GM13977 (cell line): ENCODE data around the gene ITIH3.

ENCODE experiments used
- DNase-seq: peaks from one replicate; pipeline ENCODE4 v3.0.0; 2012; ENCODE audit warnings: low spot score
- in situ Hi-C: fragments of 300-500 bp; cut with MboI; formaldehyde crosslinking; loops from one replicate; pipeline ENCODE4 v1.12.0; 2022; ENCODE audit warnings: low sequenced_read_pairs, low pct_unique_long_range_greater_than_20kb, mixed read lengths, inconsistent platforms; ENCODE audit not compliant: unreplicated experiment
- TF ChIP-seq, protein P1 (sequence below): IDR thresholded peaks from 2 replicates; pipeline ENCODE4 v1.5.1; 2012; ENCODE audit warnings: mild to moderate bottlenecking, control low read depth; ENCODE audit not compliant: insufficient read depth; ENCODE audit errors: extremely low read depth, missing control alignments

ITIH3 gene

DNA sequence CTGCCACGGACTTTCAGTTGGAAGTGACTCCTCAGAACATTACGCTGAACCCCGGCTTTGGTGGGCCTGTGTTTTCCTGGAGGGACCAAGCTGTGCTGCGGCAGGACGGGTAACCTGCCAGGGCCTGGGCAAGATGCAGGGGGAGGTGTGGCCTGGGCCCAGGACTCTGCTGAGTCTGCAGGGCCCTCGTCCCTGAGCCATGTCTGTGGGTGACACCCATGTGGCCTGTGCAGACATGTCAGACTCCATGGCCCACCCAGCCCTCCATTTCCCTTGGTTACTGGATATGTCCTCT is 4.9 kb upstream of the ITIH3 start:
- in situ Hi-C loops, result no loop called here
- TF ChIP-seq, protein P1, sequence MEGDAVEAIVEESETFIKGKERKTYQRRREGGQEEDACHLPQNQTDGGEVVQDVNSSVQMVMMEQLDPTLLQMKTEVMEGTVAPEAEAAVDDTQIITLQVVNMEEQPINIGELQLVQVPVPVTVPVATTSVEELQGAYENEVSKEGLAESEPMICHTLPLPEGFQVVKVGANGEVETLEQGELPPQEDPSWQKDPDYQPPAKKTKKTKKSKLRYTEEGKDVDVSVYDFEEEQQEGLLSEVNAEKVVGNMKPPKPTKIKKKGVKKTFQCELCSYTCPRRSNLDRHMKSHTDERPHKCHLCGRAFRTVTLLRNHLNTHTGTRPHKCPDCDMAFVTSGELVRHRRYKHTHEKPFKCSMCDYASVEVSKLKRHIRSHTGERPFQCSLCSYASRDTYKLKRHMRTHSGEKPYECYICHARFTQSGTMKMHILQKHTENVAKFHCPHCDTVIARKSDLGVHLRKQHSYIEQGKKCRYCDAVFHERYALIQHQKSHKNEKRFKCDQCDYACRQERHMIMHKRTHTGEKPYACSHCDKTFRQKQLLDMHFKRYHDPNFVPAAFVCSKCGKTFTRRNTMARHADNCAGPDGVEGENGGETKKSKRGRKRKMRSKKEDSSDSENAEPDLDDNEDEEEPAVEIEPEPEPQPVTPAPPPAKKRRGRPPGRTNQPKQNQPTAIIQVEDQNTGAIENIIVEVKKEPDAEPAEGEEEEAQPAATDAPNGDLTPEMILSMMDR, result no peak
- DNase-seq, result no peak

DNA sequence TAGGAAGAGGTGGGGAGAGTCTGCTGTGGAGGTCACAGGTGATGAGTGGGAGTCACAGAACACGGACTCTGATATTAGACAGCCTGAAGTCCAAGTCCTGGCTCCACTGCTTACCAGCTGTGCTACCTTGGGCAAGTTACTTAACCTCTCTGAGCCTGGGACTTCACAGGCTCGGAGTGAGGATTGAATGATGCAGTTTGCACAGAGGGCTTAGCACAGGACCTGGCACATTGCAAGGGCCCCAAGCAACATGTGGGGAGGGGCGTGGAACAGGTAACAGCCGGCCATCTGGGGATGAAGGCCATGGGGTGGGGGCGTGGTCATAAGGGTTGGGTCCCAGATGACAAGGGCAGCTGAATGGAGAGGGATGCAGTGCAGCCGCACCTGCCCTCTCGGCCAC is 4.3 kb upstream of the ITIH3 start:
- TF ChIP-seq, protein P1, result no peak
- no peak for DNase-seq
- in situ Hi-C loops, result no loop called here

DNA sequence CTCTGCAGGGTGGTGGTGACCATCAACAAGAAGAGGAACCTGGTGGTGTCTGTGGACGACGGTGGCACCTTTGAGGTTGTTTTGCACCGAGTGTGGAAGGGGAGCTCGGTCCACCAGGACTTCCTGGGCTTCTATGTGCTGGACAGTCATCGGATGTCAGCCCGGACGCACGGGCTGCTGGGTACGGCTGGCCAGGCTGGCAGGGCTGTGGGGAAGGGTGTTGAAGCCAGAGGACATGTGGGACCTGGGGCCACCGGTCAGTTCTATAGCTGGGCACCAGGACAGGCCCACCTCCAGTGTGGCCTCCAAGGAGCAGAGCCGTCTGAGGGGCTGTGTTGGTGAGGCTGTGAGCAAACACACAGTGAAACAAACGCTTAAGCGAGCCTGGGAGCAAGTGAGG is 3.9 kb upstream of the ITIH3 start:
- TF ChIP-seq, protein P1, result no peak
- in situ Hi-C loops, result no loop called here
- no peak for DNase-seq

DNA sequence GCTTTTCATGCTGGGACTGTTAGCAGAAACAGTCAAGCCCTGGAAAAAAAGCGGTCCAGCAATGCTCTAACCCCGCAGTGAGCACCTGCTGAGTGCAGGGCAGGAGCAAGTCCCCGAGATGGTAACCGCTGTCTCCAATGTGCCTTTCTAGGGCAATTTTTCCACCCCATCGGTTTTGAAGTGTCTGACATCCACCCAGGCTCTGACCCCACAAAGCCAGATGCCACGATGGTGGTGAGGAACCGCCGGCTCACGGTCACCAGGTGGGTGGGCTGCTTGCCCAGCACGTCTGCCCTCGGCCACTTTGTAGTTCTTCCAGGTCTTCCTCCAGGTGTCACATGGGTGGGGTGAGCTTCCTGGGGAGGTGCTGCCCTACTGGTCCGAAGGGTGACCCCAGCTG is 3.2 kb upstream of the ITIH3 start:
- in situ Hi-C loops, result no loop called here
- DNase-seq, result no peak
- TF ChIP-seq, protein P1, result no peak

DNA sequence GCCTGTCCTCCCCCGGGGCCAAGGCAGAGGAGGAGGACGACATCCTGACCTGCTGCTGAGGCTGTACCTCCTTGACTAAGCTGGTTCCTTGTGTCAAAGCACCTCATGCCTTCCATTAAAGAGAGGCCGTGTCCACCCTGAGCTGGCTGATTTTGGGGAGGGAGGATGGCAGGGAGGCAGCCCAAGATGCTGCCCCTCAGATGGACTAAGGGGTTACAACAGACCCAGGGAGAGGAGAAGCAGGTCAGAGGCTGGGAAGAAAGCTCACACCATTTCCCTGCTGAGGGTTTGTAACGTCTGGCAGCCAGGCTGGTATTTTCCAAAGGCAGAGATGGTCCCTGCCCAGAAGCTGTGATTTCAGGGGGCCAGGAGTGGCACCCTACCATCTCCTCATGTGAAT is 2.7 kb upstream of the ITIH3 start:
- TF ChIP-seq, protein P1, result no peak
- no peak for DNase-seq
- in situ Hi-C loops, result no loop called here

DNA sequence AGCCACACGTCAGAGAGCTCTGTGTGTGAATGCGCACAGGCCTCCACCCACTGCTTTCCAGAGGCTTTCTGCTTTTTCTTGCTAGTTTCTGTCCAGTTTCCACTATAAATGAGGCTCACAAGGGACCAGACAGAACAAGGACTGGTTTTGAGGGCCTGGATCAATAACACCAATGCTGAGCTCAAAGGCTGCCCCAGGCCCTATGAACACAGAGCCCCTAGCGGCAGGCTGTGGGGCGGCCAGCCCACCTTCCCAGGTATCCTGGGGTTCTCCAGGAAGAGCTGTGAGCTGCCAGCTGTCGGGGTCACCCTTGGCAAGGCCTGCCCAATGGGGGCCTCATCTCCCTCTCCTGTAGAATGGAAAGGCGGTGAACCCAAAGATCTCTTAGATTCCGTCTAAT is 2.2 kb upstream of the ITIH3 start:
- TF ChIP-seq, protein P1, result no peak
- DNase-seq, result no peak
- in situ Hi-C loops, result no loop called here
